Suppressor macrophage treated with lipopolysaccharide for 1 hour (primary cell): ENCODE measurements around the gene GLTPD2.
A peak's percentile ranks its signal among the peaks of the same experiment; 100 is the strongest.

Source experiments
- DNase-seq, 3 donors: peaks; one replicate each; pipeline ENCODE4 v3.0.0-alpha.2; 2020 to 2022

The GLTPD2 gene

DNA sequence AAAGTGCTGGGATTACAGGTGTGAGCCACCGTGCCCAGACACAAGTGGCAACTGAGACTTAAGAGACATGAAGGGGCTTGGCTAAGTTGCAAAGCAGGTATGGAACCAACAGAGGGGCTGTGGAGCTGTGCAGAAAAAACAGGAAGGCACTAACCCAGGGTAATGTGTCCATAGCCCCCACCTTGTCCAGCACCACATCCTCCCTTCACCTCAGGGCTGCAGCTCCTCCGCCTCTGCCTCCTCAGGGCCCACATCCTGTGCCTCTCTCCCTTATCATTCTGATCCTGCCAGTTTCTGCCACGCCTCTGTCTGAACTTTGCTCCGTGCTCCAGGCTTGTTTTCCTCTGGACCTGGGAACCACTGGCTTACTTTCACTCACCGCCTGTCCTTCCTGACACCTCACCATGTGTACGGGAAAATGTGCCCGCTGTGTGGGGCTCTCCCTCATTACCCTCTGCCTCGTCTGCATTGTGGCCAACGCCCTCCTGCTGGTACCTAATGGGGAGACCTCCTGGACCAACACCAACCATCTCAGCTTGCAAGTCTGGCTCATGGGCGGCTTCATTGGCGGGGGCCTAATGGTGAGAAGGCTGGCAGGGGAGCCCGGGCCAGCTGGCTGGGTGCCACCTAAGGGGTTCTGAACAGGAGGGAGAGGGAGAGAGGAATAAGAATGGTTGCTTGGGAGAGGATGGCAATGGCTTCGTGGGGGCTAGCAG, 17.1 kb upstream of the GLTPD2 start, which contains the start of gene TM4SF5:
TM4SF5 (plus strand) TSS at position 368 of the 716 bp plus-strand sequence; CDS start at position 405, 37 bp downstream.
- no peak for DNase-seq

DNA sequence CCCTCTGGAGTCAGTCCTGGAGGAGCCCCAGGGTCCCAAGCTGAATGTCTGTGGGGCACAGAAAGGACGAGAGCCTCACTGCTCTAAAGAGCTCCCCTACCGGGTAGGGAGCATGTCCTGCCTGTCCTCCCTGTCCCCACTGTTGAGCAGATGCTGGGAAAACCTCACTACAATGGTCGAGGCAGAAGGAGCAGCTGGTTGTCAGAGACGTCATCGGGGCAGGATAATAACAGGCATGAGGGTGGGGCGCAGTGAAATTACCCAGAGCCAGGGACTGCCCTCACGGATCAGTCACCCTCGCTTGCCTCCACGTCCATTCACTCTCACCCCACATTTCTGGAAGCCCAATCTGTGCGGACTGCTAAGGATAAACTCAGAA, 16.5 kb upstream of the GLTPD2 start:
- DNase-seq = no peak

DNA sequence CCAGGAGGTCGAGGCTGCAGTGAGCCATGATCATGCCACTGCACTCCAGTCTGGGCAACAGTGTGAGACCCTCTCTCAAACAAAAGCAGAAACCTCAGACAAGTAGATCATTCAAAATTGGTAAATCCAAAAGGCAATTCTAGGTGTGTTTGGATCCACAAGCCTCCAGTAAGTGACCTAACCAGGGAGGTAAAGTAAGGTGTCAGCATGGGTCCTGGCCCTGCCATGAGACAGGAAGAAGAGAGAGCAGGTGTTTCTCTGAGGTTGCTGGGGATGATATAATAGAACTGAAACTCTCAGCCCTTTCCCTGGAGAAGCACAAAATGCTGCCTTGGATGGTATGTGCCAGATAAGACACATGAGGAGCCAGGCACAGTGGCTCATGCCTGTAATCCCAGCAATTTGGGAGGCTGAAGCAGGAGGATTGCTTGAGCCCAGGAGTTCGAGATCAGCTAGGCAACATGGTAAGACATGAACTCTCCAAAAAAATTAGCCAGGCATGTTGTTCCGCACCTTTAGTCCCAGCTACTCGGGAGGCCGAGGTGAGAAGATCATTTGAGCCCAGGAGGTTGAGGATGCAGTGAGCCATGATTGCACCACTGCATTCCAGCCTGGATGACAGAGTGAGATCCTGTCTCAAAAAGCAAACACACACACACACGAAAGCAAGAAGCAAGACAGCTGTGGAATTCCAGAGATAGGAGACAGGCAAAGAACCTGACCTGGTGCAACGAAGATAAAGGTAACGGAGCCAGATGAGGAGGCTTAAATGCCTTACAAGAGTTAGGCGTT, 10.6 kb upstream of the GLTPD2 start:
- DNase-seq = no peak

DNA sequence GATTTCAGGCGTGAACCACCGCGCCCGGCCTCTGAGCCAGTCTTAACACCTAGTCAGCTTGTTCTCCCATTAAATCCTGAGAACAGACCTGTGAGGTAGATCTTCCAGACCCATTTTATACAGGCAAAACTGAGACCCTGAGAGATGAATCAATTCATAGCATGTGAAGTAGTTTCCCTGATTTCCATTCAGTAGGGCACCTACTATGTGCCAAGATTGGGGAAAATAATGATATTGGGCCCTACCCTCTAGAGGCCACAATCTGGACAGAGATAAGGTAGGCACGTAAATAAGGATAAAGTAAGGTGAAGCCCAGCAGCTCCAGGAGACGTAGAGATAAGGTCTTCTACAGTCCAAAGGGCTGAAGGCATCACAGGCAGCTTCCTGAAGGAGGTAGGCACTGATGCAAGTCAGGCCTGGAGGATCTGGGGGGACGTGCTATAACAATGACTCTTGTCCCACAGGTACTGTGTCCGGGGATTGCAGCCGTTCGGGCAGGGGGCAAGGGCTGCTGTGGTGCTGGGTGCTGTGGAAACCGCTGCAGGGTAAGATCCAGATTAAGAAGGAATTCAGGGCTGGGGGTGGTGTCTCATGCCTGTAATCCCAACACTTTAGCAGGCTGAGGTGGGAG, 8.3 kb upstream of the GLTPD2 start:
- DNase-seq = no peak

DNA sequence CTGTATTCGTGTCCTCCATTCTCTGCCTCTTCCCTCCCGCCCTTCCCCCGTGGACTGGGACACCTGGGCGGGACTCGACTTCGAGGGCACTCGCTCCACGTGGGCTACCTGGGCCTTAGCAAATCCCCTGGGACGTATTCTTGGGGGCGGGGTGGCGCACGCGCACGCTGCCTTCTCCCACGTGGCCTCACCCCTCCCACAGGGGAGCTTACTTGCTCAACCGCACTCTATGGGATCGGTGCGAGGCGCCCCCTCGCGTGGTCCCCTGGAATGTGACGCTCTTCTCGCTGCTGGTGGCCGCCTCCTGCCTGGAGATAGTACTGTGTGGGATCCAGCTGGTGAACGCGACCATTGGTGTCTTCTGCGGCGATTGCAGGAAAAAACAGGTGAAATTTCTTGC, 6.1 kb upstream of the GLTPD2 start:
- peak; percentile 48 to 70 (median 68) for DNase-seq

DNA sequence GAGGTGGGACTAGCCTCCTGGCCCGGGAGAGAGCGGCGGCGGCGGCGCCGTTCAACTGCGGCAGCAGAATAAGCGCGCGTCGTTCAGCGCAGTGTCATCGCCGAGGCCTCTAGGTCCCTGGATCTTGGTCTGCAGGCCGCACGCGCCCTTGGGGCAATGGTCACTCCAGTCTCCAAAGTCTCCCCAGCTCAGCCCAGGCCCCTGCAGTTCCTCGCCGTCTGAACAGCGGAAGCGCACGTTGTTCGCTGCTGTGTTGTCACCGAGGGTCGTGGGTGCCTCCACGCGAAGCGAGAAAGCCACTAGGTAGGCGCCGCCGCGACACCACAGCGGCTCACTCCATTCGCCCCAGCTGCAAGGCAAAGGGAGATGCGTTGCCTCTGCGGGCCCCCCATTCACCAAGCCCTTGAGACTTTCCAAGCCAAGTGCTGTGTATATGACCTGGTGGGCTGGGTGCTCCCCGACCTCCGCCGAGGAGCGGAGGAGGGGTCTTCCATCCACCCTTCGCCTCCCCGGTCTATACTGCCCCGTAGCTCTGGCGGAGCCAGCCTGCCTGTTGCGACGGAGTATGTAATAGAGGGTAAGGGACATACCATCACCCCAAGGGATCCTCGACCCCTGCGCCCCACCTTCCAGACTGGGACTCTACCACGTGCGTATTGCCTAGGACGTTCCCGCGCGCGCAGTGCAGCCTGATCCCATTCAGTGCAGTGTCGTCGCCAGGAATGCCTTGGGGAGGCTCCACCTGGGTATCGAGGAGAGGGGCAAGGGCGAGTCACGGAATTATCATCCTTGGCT, 3.3 kb upstream of the GLTPD2 start:
- DNase-seq = peak in 2 of 3 donors; percentile 30 to 43

DNA sequence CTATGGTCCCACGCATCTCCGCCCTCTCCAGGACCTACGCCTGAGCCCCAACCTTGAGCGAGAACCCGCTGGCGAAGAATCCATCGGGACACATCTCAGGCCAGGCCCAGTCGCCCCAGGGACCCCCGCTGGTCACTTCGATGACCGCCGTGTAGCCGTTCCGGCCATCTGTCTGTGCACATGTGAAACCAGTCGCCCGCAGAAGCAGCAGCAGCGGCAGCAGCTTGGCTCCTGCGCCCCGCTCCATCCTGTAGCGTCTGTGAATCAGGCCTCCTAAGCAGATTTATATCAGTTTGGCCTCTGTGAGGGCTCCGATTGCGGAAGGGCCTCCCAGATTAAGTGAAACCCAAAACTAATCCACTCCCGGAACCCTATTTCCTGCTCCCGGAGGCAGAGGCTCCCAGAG, 2.7 kb upstream of the GLTPD2 start, which contains the start of gene VMO1:
VMO1 (minus strand) TSS at position 259 of the 406 bp plus-strand sequence; CDS start at position 247, 12 bp downstream.
- DNase-seq = peak in 2 of 3 donors; percentile 34 to 45

DNA sequence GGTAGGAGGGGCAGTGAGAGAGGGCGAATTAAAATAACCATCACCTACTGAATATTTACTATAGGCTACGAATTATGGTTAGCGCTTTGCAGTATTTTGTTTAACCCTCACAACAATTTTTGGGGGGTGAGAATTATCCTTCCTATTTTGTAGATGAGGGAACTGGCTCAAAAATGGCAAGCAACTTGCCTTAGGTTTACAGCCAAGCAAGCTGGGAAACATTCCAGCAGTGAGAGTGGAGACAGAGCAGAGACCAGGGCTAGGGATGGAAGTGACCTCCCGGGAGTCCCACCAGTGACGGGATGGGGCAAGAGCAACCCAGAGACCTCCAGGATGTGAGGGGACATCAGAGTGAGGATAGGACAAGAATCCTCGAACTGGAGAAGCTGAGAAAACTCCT, 2.2 kb upstream of the GLTPD2 start:
- DNase-seq = no peak

DNA sequence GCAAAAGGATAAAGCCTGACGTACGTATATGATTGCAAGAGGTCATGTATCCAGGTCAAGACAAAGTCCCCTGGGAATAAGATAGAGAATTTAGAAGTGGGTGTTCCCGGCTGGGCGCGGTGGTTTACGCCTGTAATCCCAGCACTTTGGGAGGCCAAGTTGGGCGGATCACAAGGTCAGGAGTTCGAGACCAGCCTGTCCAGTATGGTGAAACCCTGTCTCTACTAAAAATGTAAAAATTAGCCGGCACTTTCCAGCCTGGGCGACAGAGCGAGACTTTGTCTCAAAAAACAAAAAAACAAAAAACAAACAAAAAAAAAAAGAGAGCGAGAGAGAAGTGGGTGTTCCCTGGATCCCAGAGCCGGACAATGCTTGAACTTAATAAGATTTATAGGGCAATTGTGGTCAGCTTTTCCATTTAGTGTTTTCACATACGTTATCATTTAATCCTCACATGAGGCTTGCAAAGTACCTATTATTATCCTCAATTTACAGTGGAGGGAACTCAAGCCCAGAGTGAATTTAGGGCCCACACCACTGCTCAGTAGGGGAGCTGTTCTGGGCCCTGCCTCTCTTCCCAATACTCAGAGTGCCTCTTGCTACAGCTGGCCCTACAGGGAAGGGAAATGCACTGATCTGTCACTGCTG, 481 bp upstream of the GLTPD2 start:
- DNase-seq = no peak

DNA sequence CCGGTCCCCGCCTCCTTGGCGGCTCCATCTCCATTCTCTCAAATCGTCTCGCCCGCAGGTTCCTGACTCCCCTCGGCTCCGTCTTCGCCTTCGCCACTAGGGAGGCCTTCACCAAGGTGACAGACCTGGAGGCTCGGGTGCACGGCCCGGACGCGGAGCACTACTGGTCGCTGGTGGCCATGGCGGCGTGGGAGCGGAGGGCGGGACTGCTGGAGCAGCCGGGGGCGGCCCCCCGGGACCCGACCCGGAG, 862 bp downstream of the GLTPD2 start:
- DNase-seq = no peak

DNA sequence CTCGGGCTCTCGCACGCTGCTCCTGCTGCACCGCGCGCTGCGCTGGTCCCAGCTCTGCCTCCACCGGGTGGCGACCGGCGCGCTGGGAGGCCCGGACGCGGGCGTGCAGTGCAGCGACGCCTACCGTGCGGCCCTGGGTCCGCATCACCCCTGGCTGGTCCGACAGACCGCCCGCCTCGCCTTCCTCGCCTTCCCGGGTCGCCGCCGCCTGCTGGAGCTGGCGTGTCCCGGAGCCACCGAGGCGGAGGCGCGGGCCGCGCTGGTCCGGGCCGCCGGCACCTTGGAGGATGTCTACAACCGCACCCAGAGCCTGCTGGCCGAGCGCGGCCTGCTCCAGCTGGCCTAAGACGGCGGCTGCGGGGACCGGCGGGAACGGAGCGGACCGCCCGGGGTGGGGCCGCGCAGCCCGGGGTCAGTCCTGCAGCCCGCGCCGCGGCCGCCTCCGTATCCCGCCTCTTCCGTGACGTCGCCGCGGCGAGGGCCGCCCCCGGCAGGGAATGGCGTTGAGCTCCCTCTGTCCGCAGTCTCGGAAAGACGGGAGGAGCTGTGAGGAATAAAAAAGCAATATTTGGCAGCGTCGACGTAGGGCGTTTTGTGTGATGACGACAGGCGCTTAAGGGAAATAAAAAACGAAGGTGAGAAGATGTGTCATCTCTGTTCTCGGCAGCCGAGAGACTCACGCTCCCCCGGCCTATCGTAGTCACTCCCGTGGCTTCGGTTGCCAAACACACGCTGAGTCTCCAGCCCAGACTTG, 1.4 kb downstream of the GLTPD2 start:
- DNase-seq = peak; percentile 92 to 95 (median 93)

DNA sequence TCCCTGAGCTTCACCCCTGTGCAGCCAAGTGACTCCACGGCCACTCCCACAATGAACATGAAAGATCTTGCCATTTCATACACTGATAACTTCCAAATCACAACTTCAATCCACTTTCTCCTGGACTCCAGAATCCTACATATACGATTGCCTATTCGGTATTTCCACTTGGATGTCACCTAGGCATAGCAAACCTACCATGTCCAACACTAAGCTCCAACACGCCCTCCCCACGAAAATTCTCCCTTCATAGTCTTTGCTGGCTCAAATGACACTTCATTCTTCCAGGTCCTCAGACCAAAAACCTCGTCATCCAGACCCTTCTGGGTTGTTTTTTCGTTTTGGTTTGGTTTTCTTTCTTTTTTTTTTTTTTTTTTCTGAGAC, 1.9 kb downstream of the GLTPD2 start:
- DNase-seq = no peak

DNA sequence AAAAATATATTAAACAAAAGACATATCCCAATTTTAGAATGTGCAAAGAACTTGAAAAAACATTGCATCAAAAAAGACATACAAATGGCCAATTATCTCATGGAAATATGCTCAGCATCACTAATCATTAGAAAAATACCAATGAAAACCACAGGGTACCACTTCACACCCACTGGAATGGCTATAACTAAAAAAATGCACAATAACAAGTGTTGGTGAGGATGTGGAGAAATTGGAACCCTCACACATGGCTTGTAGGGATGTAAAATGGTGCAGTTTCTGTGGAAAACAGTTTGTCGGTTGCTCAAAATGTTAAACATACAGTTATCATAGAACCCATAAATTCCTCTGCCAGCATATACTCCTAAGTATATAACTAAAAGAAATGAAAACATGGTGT, 6.4 kb downstream of the GLTPD2 start:
- no peak for DNase-seq

DNA sequence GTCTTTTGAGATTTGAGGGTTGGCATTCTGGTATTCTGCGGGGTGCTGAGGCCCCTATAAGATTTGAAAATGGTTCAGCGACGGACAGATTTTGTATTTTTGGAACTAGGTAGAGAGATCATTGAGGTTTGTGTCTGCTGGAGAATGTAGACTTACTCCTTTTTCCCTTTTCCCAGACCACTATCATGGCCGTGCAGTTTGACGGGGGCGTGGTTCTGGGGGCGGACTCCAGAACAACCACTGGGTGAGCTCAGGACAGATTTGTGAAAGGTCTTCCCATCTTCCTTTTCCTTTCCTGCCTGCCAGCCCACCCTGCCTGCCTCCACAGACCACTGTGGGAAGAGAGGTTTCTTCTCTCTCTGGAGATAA, 7.8 kb downstream of the GLTPD2 start:
- peak; percentile 54 to 75 (median 64) for DNase-seq

DNA sequence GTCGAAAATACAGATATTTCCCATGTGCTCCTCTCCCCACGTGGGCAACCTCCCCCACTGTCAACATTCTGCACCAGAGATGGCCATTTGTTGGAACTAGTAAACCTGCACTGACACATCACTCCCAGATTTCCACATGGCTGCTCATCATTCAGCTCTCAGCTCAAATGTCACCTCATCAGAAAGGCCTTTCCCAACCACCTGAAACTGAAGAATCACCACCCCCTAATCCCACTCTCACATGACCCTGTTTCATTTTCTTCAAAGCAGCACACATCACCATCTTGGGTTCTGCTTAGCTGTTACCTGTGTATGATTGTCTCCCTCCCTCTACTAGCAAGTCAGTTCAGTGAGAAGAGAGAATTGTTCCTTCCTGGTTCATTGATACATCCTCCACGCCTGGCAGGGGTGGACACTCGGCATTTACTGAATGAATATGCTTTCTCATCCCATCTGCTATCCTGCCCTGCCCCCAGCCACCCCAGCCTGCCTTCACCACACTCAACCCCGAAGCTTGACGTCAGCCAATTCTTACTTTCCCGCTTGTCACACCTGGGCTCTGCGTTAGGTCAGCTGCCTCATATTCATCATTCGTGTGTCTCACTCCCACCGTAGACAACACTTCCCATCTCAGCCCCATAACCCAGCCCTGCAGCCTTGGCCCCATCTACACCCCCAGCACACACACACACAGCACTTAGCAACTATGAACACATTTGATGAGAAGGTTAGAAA, 11.9 kb downstream of the GLTPD2 start:
- DNase-seq = no peak

DNA sequence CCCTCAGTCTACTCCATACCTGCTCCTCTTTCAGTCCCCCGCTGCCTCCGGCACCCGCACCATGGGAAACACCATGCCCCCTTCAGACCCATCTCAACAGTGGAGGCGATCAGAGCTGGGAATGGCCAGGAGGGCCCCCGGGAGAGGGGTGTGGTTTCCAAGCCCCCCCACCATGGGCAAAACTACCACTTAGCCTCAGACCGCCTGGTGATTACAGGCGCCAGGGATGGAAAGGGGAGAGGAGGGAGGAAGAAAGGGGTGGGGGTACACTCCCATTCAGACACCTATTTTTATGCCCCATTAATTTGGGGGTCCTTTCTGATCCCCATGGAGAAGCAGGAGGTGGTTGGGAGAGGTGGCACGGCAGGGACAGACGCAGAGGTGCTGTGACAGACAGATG, 13.5 kb downstream of the GLTPD2 start, which contains the start of gene C17orf114:
C17orf114 (minus strand) TSS at position 101 of the 400 bp plus-strand sequence.
- DNase-seq = no peak

DNA sequence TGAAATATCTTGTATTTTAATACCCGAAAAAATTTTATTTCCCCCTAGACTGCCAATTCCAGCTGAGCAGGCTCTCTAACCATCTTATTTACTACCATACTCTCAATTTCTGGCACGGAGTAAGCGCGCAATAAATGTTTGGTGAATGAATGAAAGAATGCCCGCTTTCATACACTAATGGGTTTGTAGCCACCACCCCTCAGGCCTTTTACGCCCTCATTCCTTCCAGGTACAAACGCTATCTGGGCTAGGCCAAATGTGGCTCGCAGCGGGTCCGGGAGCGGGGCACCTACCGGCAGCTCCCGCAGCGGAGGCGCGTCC, 17.7 kb downstream of the GLTPD2 start:
- DNase-seq = no peak

DNA sequence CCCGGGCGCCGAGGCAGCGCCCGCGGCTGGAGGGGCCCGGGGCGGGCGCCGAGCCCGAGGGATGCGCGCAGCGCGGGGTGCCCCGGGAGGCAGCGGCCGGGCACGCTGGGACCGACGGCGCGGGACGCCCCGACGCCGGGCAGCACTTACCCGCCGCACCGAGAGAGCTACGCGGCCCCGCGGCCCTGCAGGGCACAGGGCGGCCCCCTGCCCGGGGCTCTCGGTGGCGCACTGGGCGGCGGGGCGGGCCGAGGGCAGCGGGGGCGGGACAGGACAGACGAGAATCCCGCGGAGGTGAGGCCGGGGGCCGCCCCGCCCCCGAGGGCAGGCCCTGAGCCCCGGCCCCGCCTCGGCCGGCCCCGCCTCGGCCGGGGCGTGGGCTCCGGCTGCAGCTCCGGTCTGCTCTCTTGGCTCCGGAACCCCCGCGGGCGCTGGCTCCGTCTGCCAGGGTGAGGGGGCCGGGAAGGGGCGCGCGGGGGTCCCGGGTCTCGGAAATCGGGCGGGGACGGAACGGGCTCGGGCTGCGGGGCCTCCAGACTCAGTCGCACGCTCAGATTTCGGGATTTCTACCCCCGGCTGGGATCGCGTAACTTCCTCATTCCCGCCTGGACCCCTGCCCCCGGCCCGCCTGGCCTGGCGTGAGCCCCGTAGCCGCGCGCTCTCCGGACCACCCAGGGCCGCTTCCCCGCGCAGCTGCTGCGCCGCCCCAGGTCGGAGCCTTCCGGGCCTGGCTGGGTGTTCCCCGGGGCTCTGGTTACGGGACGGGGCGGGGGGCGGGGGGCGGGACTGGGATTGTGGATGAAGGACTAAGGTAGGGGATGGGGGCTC, 18.2 kb downstream of the GLTPD2 start, which contains the start of gene PLD2:
PLD2 (plus strand) TSS at position 376 of the 828 bp plus-strand sequence. CDS start 621 bp downstream, outside the sequence.
- DNase-seq = peak; percentile 92 to 98 (median 96)

DNA sequence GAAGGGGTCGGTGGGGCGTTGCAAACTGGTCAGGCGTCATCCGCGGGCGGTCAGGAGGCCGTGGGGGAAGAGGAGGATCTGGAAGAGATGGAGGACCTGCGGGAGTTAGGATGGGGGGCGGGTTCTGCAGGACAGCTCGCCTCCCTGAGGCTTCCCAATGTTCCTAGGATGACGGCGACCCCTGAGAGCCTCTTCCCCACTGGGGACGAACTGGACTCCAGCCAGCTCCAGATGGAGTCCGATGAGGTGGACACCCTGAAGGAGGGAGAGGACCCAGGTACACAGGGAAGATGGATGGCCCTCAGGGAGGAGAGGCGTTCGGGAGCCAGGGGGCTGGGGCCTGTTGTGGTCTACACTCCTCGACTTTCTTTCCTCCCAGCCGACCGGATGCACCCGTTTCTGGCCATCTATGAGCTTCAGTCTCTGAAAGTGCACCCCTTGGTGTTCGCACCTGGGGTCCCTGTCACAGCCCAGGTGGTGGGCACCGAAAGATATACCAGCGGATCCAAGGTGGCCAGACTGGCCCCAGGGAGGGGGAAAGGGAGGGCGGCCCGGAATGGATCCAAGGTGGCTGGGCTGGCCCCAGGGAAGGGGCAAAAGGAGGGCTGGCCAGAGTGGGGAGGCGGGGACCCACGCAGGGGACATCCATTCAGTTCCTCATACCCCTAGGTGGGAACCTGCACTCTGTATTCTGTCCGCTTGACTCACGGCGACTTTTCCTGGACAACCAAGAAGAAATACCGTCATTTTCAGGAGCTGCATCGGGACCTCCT, 19.0 kb downstream of the GLTPD2 start:
- DNase-seq = no peak
